GM23248 (cell line): ENCODE data around the gene GRIA3.

Source experiments
- EZH2 ChIP-seq: fragments of 200-600 bp; sonication (generic); IDR thresholded peaks from 2 replicates; pipeline ENCODE4 v1.6.1; 2018; ENCODE audit warnings: antibody characterized with exemption, mild to moderate bottlenecking; ENCODE audit not compliant: insufficient read depth, poor library complexity, severe bottlenecking
- EZH2phosphoT487 ChIP-seq: fragments of 200-600 bp; sonication (generic); IDR thresholded peaks from 2 replicates; pipeline ENCODE4 v1.6.1; 2018; ENCODE audit warnings: antibody characterized with exemption, moderate library complexity, mild to moderate bottlenecking, low read depth; ENCODE audit not compliant: insufficient read depth

GRCh38 chrX:123153846-123154335 lies 30.2 kb upstream of the GRIA3 start:
- TF ChIP-seq EZH2phosphoT487 (no peak), EZH2 (no peak)
